IMR-90 (cell line): ENCODE data around the gene NME4. TPM values are rescaled to one million over a fixed set of nuclear protein-coding genes. Genes with fewer than 3 reads are reported as not detected.
A peak's percentile ranks its signal among the peaks of the same experiment; 100 is the strongest.

Source experiments
- ATAC-seq: fragments of 200-7000 bp; cut with Tn5 transposase; 2 replicates; pipeline ENCODE4 v1.9.1; 2020; ENCODE audit warnings: low read depth, mild to moderate bottlenecking, moderate library complexity
- BruUV-seq: library from RNA; stranded (reverse); fragments of 400-500 nt; replicated peaks from 2 replicates; lab custom pipeline; 2021; lab: Mats Ljungman, UMichigan
- CTCF ChIA-PET: fragments of 300-600 bp; formaldehyde crosslinking; extraction: SDS; loops from one replicate; lab custom pipeline; 2021; ENCODE audit warnings: antibody characterized with exemption; lab: Yijun Ruan, JAX
- POLR2A ChIA-PET: fragments of 300-600 bp; sonication (Branson Sonifier 250); formaldehyde crosslinking; loops from one replicate; lab custom pipeline; 2022; ENCODE audit warnings: antibody characterized with exemption; ENCODE audit not compliant: unreplicated experiment; lab: Charles Lee
- DNase-seq: peaks from one replicate; pipeline ENCODE4 v3.0.0; 2013
- H2AFZ ChIP-seq: replicated peaks from 2 replicates; pipeline ENCODE3; 2013; ENCODE audit warnings: low read length, mild to moderate bottlenecking; ENCODE audit not compliant: poor library complexity
- H2AK5ac ChIP-seq: 2 replicates; pipeline ENCODE4 v1.6.1; 2013; ENCODE audit warnings: low read depth, low read length, inconsistent platforms
- H2AK9ac ChIP-seq: replicated peaks from 2 replicates; pipeline ENCODE3; 2013; ENCODE audit warnings: mild to moderate bottlenecking, low read depth, low read length, moderate library complexity; ENCODE audit not compliant: poor library complexity
- H2BK120ac ChIP-seq: 2 replicates; pipeline ENCODE4 v1.6.1; 2013; ENCODE audit warnings: low read depth, low read length, inconsistent platforms
- H2BK15ac ChIP-seq: 3 replicates; pipeline ENCODE4 v1.6.1; 2013; ENCODE audit warnings: low read depth, low read length, inconsistent platforms
- H2BK20ac ChIP-seq: 2 replicates; pipeline ENCODE4 v1.6.1; 2013; ENCODE audit warnings: low read depth, mild to moderate bottlenecking, inconsistent platforms, low read length, moderate library complexity
- H2BK5ac ChIP-seq: 2 replicates; pipeline ENCODE4 v1.6.1; 2013; ENCODE audit warnings: mild to moderate bottlenecking, low read depth, low read length, inconsistent platforms; ENCODE audit not compliant: poor library complexity, severe bottlenecking
- H3K14ac ChIP-seq: replicated peaks from 2 replicates; pipeline ENCODE4 v1.6.1; 2013; ENCODE audit warnings: low read depth, low read length, inconsistent platforms
- H3K18ac ChIP-seq: 2 replicates; pipeline ENCODE4 v1.6.1; 2013; ENCODE audit warnings: low read depth, low read length, control low read depth
- H3K23ac ChIP-seq: 2 replicates; pipeline ENCODE4 v1.6.1; 2013; ENCODE audit warnings: low read depth, low read length, inconsistent platforms
- H3K27ac ChIP-seq: 2 replicates; pipeline ENCODE4 v1.5.1; 2013; ENCODE audit warnings: mild to moderate bottlenecking, control low read depth, low read length; ENCODE audit not compliant: insufficient read depth
- H3K27me3 ChIP-seq: 2 replicates; pipeline ENCODE4 v1.6.1; 2013; ENCODE audit warnings: low read length; ENCODE audit not compliant: control insufficient read depth, insufficient read depth
- H3K36me3 ChIP-seq: 2 replicates; pipeline ENCODE4 v1.6.1; 2013; ENCODE audit warnings: low read length, mixed read lengths; ENCODE audit not compliant: control insufficient read depth, insufficient read depth
- H3K4ac ChIP-seq: 2 replicates; pipeline ENCODE4 v1.6.1; 2013; ENCODE audit warnings: low read depth, low read length, inconsistent platforms
- H3K4me1 ChIP-seq: 2 replicates; pipeline ENCODE4 v1.6.1; 2013; ENCODE audit warnings: low read length, mixed read lengths; ENCODE audit not compliant: control insufficient read depth, insufficient read depth
- H3K4me2 ChIP-seq: 2 replicates; pipeline ENCODE4 v1.6.1; 2013; ENCODE audit warnings: low read depth, mild to moderate bottlenecking, control low read depth, low read length, moderate library complexity
- H3K4me3 ChIP-seq: 2 replicates; pipeline ENCODE4 v1.5.1; 2013; ENCODE audit warnings: low read depth, mild to moderate bottlenecking, control low read depth, low read length, moderate library complexity; ENCODE audit not compliant: insufficient read depth
- H3K56ac ChIP-seq: 2 replicates; pipeline ENCODE4 v1.6.1; 2013; ENCODE audit warnings: low read length, inconsistent platforms; ENCODE audit not compliant: insufficient read depth; ENCODE audit errors: extremely low read depth
- H3K79me1 ChIP-seq, 2 experiments: 2 replicates each; pipeline ENCODE4 v1.6.1; 2013; ENCODE audit warnings: low read length in 2 of 2, inconsistent platforms in 1 of 2, low read depth in 1 of 2
- H3K9ac ChIP-seq: 2 replicates; pipeline ENCODE4 v1.6.1; 2013; ENCODE audit warnings: low read depth, low read length, control low read depth
- H3K9me1 ChIP-seq: 2 replicates; pipeline ENCODE4 v1.6.1; 2013; ENCODE audit warnings: low read length, inconsistent platforms; ENCODE audit not compliant: insufficient read depth
- H3K9me3 ChIP-seq: 2 replicates; pipeline ENCODE4 v1.6.1; 2013; ENCODE audit warnings: low read length; ENCODE audit not compliant: control insufficient read depth, insufficient read depth
- H4K20me1 ChIP-seq: 2 replicates; pipeline ENCODE4 v1.6.1; 2013; ENCODE audit warnings: low read length, inconsistent platforms; ENCODE audit not compliant: insufficient read depth
- H4K5ac ChIP-seq: 2 replicates; pipeline ENCODE4 v1.6.1; 2013; ENCODE audit warnings: mild to moderate bottlenecking, low read depth, low read length, control low read depth
- H4K8ac ChIP-seq, 2 experiments: 2 replicates each; pipeline ENCODE4 v1.6.1; 2013; ENCODE audit warnings: low read depth in 2 of 2, low read length in 2 of 2, control low read depth in 1 of 2, inconsistent platforms in 1 of 2
- H4K91ac ChIP-seq: 2 replicates; pipeline ENCODE4 v1.6.1; 2013; ENCODE audit warnings: low read depth, low read length, inconsistent platforms; ENCODE audit not compliant: insufficient read depth
- CTCF ChIP-seq: conservative IDR thresholded peaks from 2 replicates; pipeline ENCODE4 v1.5.1; 2012; ENCODE audit warnings: mild to moderate bottlenecking, low read depth, low read length, improper control_type of control experiment
- RFX5 ChIP-seq: IDR thresholded peaks from 2 replicates; pipeline ENCODE4 v1.8.0; 2012; ENCODE audit warnings: low read depth, mild to moderate bottlenecking, low read length, moderate library complexity
- SMC3 ChIP-seq: fragments of 150-350 bp; IDR thresholded peaks from 2 replicates; pipeline ENCODE4 v1.6.1; 2016; ENCODE audit warnings: low read depth, mild to moderate bottlenecking, antibody characterized with exemption, low read length, moderate library complexity
- WGBS, 2 experiments: methylation state at CpG; one replicate each; pipeline versions ENCODE4 v1.1.5 to v1.1.7; 2013; ENCODE audit warnings: missing lambda C conversion rate in 2 of 2; ENCODE audit not compliant: insufficient read length in 1 of 2; ENCODE audit errors: extremely low coverage in 2 of 2; 5-methylcytosine and 5-hydroxymethylcytosine counted together
- dilution Hi-C: fragments of 300-500 bp; cut with HindIII; formaldehyde crosslinking; loops from one replicate; pipeline ENCODE4 v1.14.3; 2018; ENCODE audit warnings: low sequenced_read_pairs; ENCODE audit not compliant: unreplicated experiment
- in situ Hi-C: fragments of 300-500 bp; cut with MboI; formaldehyde crosslinking; loops from 3 replicates; pipeline ENCODE4 v1.14.3; 2019; ENCODE audit warnings: low sequenced_read_pairs, inconsistent platforms, mixed read lengths
- intact Hi-C: fragments of 100-400 bp; cut with micrococcal nuclease; formaldehyde crosslinking; loops from 2 replicates; pipeline ENCODE4 v1.10.0; 2022
- polyA plus RNA-seq, 3 experiments: library from polyadenylated mRNA; depleted of rRNA; stranded (reverse); fragments of >200 nt; gene quantifications; 2 replicates each; pipeline ENCODE4 v1.2.3, GENCODE V29; 2012; ENCODE audit warnings: low replicate concordance in 1 of 3
- total RNA-seq: library from RNA; depleted of rRNA; stranded (reverse); fragments of >200 nt; gene quantifications from 2 replicates; pipeline ENCODE4 v1.2.3, GENCODE V29; 2012
- TF ChIP-seq, protein P1 (sequence below): fragments of 150-350 bp; IDR thresholded peaks from 2 replicates; pipeline ENCODE4 v1.6.1; 2016; ENCODE audit warnings: low read depth, mild to moderate bottlenecking, low read length, moderate library complexity, borderline replicate concordance

NME4 gene
- total and polyA plus RNA-seq, 2 of the 4 experiments (the other 2 are of a cell fraction): 124 to 288 TPM

DNA sequence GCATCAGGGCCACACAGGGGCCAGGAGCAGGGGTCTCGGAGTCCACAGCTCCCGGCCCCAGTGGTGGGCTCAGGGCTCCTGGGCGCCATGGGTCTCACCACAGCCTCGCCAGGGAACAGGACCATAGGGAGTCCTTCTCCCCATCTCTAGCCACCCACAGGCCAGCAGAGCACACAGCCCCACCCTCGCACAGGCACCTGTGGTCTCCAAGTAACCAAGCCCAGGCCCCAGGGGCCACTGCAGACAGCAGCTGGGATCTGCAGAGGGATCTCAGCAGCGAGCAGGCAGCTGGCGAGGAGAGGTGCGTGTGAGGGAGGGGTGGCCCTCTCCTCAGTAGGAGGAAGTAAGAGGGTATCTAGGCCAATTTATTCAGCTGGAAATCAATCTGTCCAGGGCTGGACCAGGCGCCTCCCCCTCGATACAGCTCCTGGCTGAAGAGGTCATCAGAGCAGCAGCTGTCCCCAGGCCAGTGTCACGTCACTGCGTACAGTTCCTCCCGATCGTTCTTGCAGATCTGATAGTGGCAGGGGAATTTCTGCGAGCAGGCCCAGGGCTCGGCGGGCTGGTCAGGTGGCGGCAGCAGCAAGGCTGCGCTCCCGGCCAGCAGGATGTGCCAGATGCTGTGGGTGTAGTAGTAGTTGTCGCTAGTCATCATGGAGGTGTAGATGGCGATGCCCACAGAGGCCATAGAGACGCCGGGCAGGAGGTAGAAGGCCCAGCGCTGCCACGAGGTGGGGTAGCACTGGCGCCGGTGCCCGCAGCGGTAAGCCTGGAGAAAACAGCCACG is 25.3 kb upstream of the NME4 start:
- Histone ChIP-seq H3K18ac (no peak overlapping the region), H3K27ac (no peak overlapping the region), H3K4me2 (no peak overlapping the region), H3K4me3 (no peak overlapping the region), H3K4me1 (peaks cover 7% of the 10 kb centered on the region; the same call in 1 of the 2 replicates), H2BK120ac (no peak overlapping the region), H3K14ac (no peak overlapping the region), H3K9ac (no peak overlapping the region), H2AK9ac (peak overlapping the region; percentile 35), H3K27me3 (no peaks in the 10 kb centered on the region), H3K79me1 (peaks cover 4 to 11% of the 10 kb centered on the region in 2 experiments; a peak in 2 of 4 replicates), H3K56ac (no peak overlapping the region), H3K9me3 (no peaks in the 10 kb centered on the region), H4K5ac (no peak overlapping the region), H3K9me1 (no peaks in the 10 kb centered on the region), H2BK5ac (no peak overlapping the region), H2AFZ (no peak overlapping the region), H3K36me3 (peaks cover 76% of the 10 kb centered on the region), H4K20me1 (no peaks in the 10 kb centered on the region), H2BK20ac (no peak overlapping the region), H4K8ac (no peak overlapping the region), H4K91ac (no peak overlapping the region), H2AK5ac (no peak overlapping the region), H3K4ac (no peak overlapping the region), H3K23ac (no peak overlapping the region), H2BK15ac (no peak overlapping the region)
- 94% methylated on average over 15 of the region's 31 CpGs; no CpG with 5 or more reads in 1 of the 2 experiments for WGBS, 2 experiments
- in situ Hi-C loops: no loop called here
- ChIA-PET CTCF (no interaction called here), POLR2A (no interaction called here)
- dilution Hi-C loops: no loop called here
- intact Hi-C loops: no loop called here
- no peak for TF ChIP-seq RFX5
- TF ChIP-seq CTCF: no peak
- no peak for TF ChIP-seq SMC3
- TF ChIP-seq, protein P1, sequence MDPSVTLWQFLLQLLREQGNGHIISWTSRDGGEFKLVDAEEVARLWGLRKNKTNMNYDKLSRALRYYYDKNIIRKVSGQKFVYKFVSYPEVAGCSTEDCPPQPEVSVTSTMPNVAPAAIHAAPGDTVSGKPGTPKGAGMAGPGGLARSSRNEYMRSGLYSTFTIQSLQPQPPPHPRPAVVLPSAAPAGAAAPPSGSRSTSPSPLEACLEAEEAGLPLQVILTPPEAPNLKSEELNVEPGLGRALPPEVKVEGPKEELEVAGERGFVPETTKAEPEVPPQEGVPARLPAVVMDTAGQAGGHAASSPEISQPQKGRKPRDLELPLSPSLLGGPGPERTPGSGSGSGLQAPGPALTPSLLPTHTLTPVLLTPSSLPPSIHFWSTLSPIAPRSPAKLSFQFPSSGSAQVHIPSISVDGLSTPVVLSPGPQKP: no peak
- ATAC-seq (no peak), DNase-seq (no peak)
- BruUV-seq: no TSS peak
